ENCODE data around the gene PSMA2. TPM values are rescaled to one million over a fixed set of nuclear protein-coding genes. Genes with fewer than 3 reads are reported as not detected.

PSMA2 gene
- total RNA-seq, 4 donors from 2014 or later: 54.5 to 121 (median 67.2) TPM

GRCh38 chr7:42910306-42910705 lies 21.7 kb downstream of the PSMA2 start:
- TF ChIP-seq POLR2A (IDR thresholded peaks at IDR 0.05): no peak
- TF ChIP-seq CTCF (IDR thresholded peaks at IDR 0.05): no peak
- Histone ChIP-seq H3K4me3 (no peak overlapping the region), H3K9me3 (no peaks in the 10 kb centered on the region), H3K27ac (no peak overlapping the region), H3K36me3 (no peaks in the 10 kb centered on the region), H3K27me3 (no peaks in the 10 kb centered on the region), H3K4me1 (peaks cover 0 to 10% of the 10 kb centered on the region in 2 donors)
- no peak for DNase-seq
- intact Hi-C loops (cut with DNase I; ENCODE audit: low total_unique reads): no loop called here

DNA sequence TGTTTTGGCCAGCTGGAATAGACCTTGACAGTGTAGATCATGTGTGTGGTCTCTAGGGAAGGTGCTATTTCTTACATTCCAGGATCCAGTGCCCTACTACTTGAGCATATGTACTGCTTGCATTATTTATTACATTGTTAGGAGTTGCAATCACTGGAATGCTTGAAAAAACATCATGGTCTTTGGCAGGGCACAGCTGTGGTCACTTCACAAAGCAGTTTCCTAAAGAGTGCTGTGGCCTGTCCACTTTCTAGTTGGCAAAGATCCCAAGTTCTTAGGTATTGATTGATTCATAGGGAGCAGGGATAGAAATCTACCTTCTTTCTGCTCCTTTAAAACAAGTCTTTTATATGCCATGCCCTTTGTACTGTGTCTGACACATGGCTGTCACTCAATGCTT lies 24.7 kb downstream of the PSMA2 start:
- no peak for DNase-seq
- intact Hi-C loops (cut with DNase I; ENCODE audit: low total_unique reads): no loop called here
- no peaks in the 10 kb centered on the region for H3K27me3 ChIP-seq
- no peaks in the 10 kb centered on the region for H3K9me3 ChIP-seq
- no peak overlapping the region for H3K4me3 ChIP-seq
- H3K27ac ChIP-seq: no peak overlapping the region
- TF ChIP-seq POLR2A (IDR thresholded peaks at IDR 0.05): no peak
- no peak for TF ChIP-seq CTCF (IDR thresholded peaks at IDR 0.05)
- H3K36me3 ChIP-seq: no peaks in the 10 kb centered on the region
- peaks cover 0 to 1% of the 10 kb centered on the region in 2 donors for H3K4me1 ChIP-seq

- no peak overlapping the region for H3K4me3 ChIP-seq
- H3K9me3 ChIP-seq: no peaks in the 10 kb centered on the region
- no peaks in the 10 kb centered on the region for H3K36me3 ChIP-seq
- no peak for DNase-seq
- H3K4me1 ChIP-seq: no peaks in the 10 kb centered on the region
- H3K27me3 ChIP-seq: no peaks in the 10 kb centered on the region
- TF ChIP-seq POLR2A (IDR thresholded peaks at IDR 0.05) (no peak), CTCF (IDR thresholded peaks at IDR 0.05) (no peak)
- intact Hi-C loops (cut with DNase I; ENCODE audit: low total_unique reads): no loop called here
- H3K27ac ChIP-seq: no peak overlapping the region
Observed at GRCh38 chr7:42906181-42906580, 25.8 kb downstream of the PSMA2 start.

- intact Hi-C loops (cut with DNase I; ENCODE audit: low total_unique reads): no loop called here
- Histone ChIP-seq H3K27ac (no peak overlapping the region), H3K4me3 (no peak overlapping the region), H3K36me3 (no peaks in the 10 kb centered on the region), H3K27me3 (no peaks in the 10 kb centered on the region), H3K4me1 (no peaks in the 10 kb centered on the region), H3K9me3 (no peaks in the 10 kb centered on the region)
- DNase-seq: no peak
- no peak for TF ChIP-seq POLR2A (IDR thresholded peaks at IDR 0.05)
- no peak for TF ChIP-seq CTCF (IDR thresholded peaks at IDR 0.05)
Observed at GRCh38 chr7:42902331-42902730, 29.6 kb downstream of the PSMA2 start.

GRCh38 chr7:42900842-42901241 lies 31.1 kb downstream of the PSMA2 start:
- intact Hi-C loops (cut with DNase I; ENCODE audit: low total_unique reads): no loop called here
- no peaks in the 10 kb centered on the region for H3K36me3 ChIP-seq
- no peaks in the 10 kb centered on the region for H3K27me3 ChIP-seq
- TF ChIP-seq POLR2A (IDR thresholded peaks at IDR 0.05) (no peak), CTCF (IDR thresholded peaks at IDR 0.05) (no peak)
- H3K9me3 ChIP-seq: no peaks in the 10 kb centered on the region
- no peak overlapping the region for H3K27ac ChIP-seq
- DNase-seq: no peak
- no peaks in the 10 kb centered on the region for H3K4me1 ChIP-seq
- no peak overlapping the region for H3K4me3 ChIP-seq

All from uterus (tissue), 4 donors.